Suprapubic skin (tissue), 4 donors: ENCODE measurements around the gene ITGAE. TPM values are rescaled to one million over a fixed set of nuclear protein-coding genes. Genes with fewer than 3 reads are reported as not detected.

Source experiments
- DNase-seq, 2 donors: peaks; one replicate each; pipeline ENCODE4 v3.0.0-alpha.2; 2019; ENCODE audit warnings: low spot score in 2 of 2
- H3K27ac ChIP-seq: fragments of 200-600 bp; sonication (generic); one replicate; pipeline ENCODE4 v1.5.1; 2019
- H3K27me3 ChIP-seq: fragments of 200-600 bp; sonication (generic); one replicate; pipeline ENCODE4 v1.5.1; 2019
- H3K36me3 ChIP-seq: fragments of 200-600 bp; sonication (generic); one replicate; pipeline ENCODE4 v1.5.1; 2019
- H3K4me1 ChIP-seq: fragments of 200-600 bp; sonication (generic); one replicate; pipeline ENCODE4 v1.5.1; 2019
- H3K4me3 ChIP-seq: fragments of 200-600 bp; sonication (generic); one replicate; pipeline ENCODE4 v1.5.1; 2019; ENCODE audit warnings: mild to moderate bottlenecking
- H3K9me3 ChIP-seq: fragments of 200-600 bp; sonication (generic); one replicate; pipeline ENCODE4 v1.5.1; 2019
- POLR2A ChIP-seq, 2 donors: fragments of 450-650 bp; IDR thresholded peaks; one replicate each; pipeline ENCODE4 v1.6.1; 2017; ENCODE audit warnings: antibody characterized with exemption in 2 of 2, mild to moderate bottlenecking in 2 of 2, moderate library complexity in 2 of 2
- WGBS: methylation state at CpG from one replicate; pipeline ENCODE4 v1.1.5; 2018; 5-methylcytosine and 5-hydroxymethylcytosine counted together
- total RNA-seq, 4 donors: library from RNA; depleted of rRNA; stranded (reverse); fragments of >200 nt; gene quantifications; one replicate each; pipeline ENCODE4 v1.1.0, GENCODE V29; 2016
- TF ChIP-seq, protein P1 (sequence below), 2 donors: fragments of 200-600 bp in 1 of 2; fragments of 450-650 bp in 1 of 2; sonication (generic) in 1 of 2; IDR thresholded peaks; one replicate each; pipeline ENCODE4 v1.5.1; 2016 to 2019; ENCODE audit warnings: antibody characterized with exemption in 2 of 2, mild to moderate bottlenecking in 1 of 2, moderate library complexity in 1 of 2

ITGAE gene
- total RNA-seq, 4 donors from 2014 or later = 14.0 to 20.7 (median 14.4) TPM

DNA sequence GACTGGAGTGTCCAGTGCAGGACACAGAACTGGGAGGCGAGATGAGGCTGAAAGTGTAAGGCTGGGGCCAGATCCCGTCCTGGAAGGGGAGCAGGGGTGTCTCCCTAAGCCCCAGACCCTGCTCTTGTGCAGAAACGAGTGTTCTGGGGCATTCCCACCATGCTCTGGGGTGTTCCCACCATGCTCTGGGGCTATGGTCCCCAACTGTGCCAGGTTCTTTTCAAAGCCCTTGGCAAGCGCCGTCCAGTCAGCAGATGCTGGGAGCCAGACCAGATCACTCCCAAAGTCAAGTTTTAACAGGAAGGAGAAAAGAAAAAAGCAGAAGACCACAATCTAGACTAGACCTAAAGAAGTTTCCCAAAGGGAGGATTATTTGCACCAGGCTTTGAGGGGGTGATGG is 135.2 kb downstream of the ITGAE start:
- Histone ChIP-seq H3K36me3 (peaks cover 40% of the 10 kb centered on the region), H3K27ac (peak overlapping the region; percentile 95), H3K4me3 (peak overlapping the region; percentile 72), H3K27me3 (no peaks in the 10 kb centered on the region), H3K9me3 (no peaks in the 10 kb centered on the region), H3K4me1 (peaks cover 38% of the 10 kb centered on the region)
- 54% methylated on average over 5 of the region's 5 CpGs for WGBS
- DNase-seq = no peak
- TF ChIP-seq, protein P1, sequence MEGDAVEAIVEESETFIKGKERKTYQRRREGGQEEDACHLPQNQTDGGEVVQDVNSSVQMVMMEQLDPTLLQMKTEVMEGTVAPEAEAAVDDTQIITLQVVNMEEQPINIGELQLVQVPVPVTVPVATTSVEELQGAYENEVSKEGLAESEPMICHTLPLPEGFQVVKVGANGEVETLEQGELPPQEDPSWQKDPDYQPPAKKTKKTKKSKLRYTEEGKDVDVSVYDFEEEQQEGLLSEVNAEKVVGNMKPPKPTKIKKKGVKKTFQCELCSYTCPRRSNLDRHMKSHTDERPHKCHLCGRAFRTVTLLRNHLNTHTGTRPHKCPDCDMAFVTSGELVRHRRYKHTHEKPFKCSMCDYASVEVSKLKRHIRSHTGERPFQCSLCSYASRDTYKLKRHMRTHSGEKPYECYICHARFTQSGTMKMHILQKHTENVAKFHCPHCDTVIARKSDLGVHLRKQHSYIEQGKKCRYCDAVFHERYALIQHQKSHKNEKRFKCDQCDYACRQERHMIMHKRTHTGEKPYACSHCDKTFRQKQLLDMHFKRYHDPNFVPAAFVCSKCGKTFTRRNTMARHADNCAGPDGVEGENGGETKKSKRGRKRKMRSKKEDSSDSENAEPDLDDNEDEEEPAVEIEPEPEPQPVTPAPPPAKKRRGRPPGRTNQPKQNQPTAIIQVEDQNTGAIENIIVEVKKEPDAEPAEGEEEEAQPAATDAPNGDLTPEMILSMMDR (IDR thresholded peaks at IDR 0.05) = no peak
- no peak for TF ChIP-seq POLR2A (IDR thresholded peaks at IDR 0.05)

Other genes with a start within 250 kb of the ITGAE start
- gene TRPV3, start 243.4 kb downstream of the ITGAE start, total RNA-seq = 10 to 100 TPM; 25.6 to 45.4 (median 34.4) TPM
- gene TRPV1, start 191.8 kb downstream of the ITGAE start, total RNA-seq = 10 to 100 TPM in 2 of 4 donors, 1 to 10 TPM in 2; 3.2 to 15.8 (median 7.1) TPM
- 10 to 100 TPM; 19.0 to 21.9 (median 20.4) TPM for gene SHPK, start 164.9 kb downstream of the ITGAE start, total RNA-seq
- gene CTNS, start 164.4 kb downstream of the ITGAE start, total RNA-seq = 10 to 100 TPM; 19.9 to 34.6 (median 26.1) TPM
- 100 to 1,000 TPM; 103 to 245 (median 202) TPM for gene TAX1BP3, start 132.6 kb downstream of the ITGAE start, total RNA-seq
- 10 to 100 TPM in 3 of 4 donors, 1 to 10 TPM in 1; 3.3 to 17.6 (median 10.4) TPM for gene EMC6, start 132.4 kb downstream of the ITGAE start, total RNA-seq
- under 1 TPM in 2 of 4 donors, not detected in 2; 0.49 to 0.56 TPM for gene P2RX5, start 105.0 kb downstream of the ITGAE start, total RNA-seq
- 1 to 10 TPM in 3 of 4 donors, under 1 TPM in 1; 0.40 to 2.1 (median 1.8) TPM for gene HASPIN, start 77.3 kb downstream of the ITGAE start, total RNA-seq
- gene NCBP3, start 45.1 kb upstream of the ITGAE start, total RNA-seq = 10 to 100 TPM; 15.4 to 41.8 (median 26.1) TPM
- 10 to 100 TPM; 10.8 to 17.3 (median 12.9) TPM for gene CAMKK1, start 91.9 kb upstream of the ITGAE start, total RNA-seq
- gene P2RX1, start 115.3 kb upstream of the ITGAE start, total RNA-seq = 1 to 10 TPM in 2 of 4 donors, under 1 TPM in 2; 0.25 to 2.6 (median 1.2) TPM
- gene ATP2A3, start 163.2 kb upstream of the ITGAE start, total RNA-seq = 10 to 100 TPM; 22.4 to 61.7 (median 34.7) TPM